ENCODE data around the gene KLK12.

GRCh38 chr19:51016798-51017683 is 17.8 kb downstream of the KLK12 start:
- TF ChIP-seq POLR2A (IDR thresholded peaks at IDR 0.05; ENCODE audit: low read depth) (no peak), CTCF (IDR thresholded peaks at IDR 0.05) (peak in 1 of 3 experiments; percentile 61), POLR2AphosphoS5 (IDR thresholded peaks at IDR 0.05) (no peak), EP300 (IDR thresholded peaks at IDR 0.05) (no peak)

All from esophagus muscularis mucosa (tissue), 4 donors.